A549 (cell line): ENCODE data around the gene KCND3. TPM values are rescaled to one million over a fixed set of nuclear protein-coding genes. Genes with fewer than 3 reads are reported as not detected.
"Not testable (repeated sequence)": the region's sequence is repeated elsewhere in the genome, so short reads cannot be mapped to it uniquely, and the experiment has no call there.

Experiments
- ATAC-seq, 2 experiments: fragments of 200-7000 bp in 1 of 2; fragments of >200 bp in 1 of 2; cut with Nextera tagmentation in 1 of 2; cut with Tn5 transposase in 1 of 2; 3 replicates each; pipeline versions ENCODE4 v1.8.0 to v1.9.1; 2018 to 2020; ENCODE audit warnings: mild to moderate bottlenecking in 1 of 2, moderate library complexity in 1 of 2
- CTCF ChIA-PET: fragments of 300-600 bp; sonication (Branson Sonifier 250); formaldehyde crosslinking; extraction: SDS; loops from one replicate; lab custom pipeline; 2021; ENCODE audit warnings: antibody characterized with exemption, inconsistent platforms; lab: Yijun Ruan, JAX
- POLR2A ChIA-PET: fragments of 350-600 bp; formaldehyde crosslinking; extraction: SDS; loops from one replicate; lab custom pipeline; 2021; ENCODE audit warnings: antibody characterized with exemption, inconsistent platforms; lab: Yijun Ruan, JAX
- DNase-seq, 2 experiments: peaks; one replicate each; pipeline versions ENCODE4 v3.0.0 to v3.0.0-alpha.2; 2011 to 2016; ENCODE audit warnings: low read depth in 1 of 2, low spot score in 1 of 2
- FAIRE-seq: peaks from 2 replicates; lab custom pipeline; 2011; peaks lifted over from hg19 to GRCh38; lab: Jason Lieb, UNC
- H3K27ac ChIP-seq, 2 experiments: fragments of >200 bp; sonication (Bioruptor Twin); formaldehyde crosslinking; 3 replicates each; pipeline ENCODE4 v1.5.1; 2016 to 2017
- H3K4me1 ChIP-seq: fragments of >200 bp; sonication (Bioruptor Twin); formaldehyde crosslinking; 3 replicates; pipeline ENCODE4 v1.6.1; 2016
- H3K4me2 ChIP-seq: fragments of >200 bp; sonication (Bioruptor Twin); formaldehyde crosslinking; 3 replicates; pipeline ENCODE4 v1.6.1; 2016
- H3K4me3 ChIP-seq: fragments of >200 bp; sonication (Bioruptor Twin); formaldehyde crosslinking; 3 replicates; pipeline ENCODE4 v1.5.1; 2016
- H3K9me3 ChIP-seq: fragments of >200 bp; sonication (Bioruptor Twin); formaldehyde crosslinking; 3 replicates; pipeline ENCODE4 v1.6.1; 2016
- BHLHE40 ChIP-seq: IDR thresholded peaks from 2 replicates; pipeline ENCODE4 v1.6.1; 2012; ENCODE audit warnings: low read depth, low read length, inconsistent platforms
- CBX2 ChIP-seq: fragments of 200-600 bp; sonication (generic); IDR thresholded peaks from 2 replicates; pipeline ENCODE4 v1.6.1; 2016; ENCODE audit warnings: low read depth, mild to moderate bottlenecking, borderline replicate concordance
- CEBPB ChIP-seq, 2 experiments: fragments of >200 bp in 1 of 2; sonication (Bioruptor Twin) in 1 of 2; formaldehyde crosslinking in 1 of 2; IDR thresholded peaks; 2 replicates each; pipeline ENCODE4 v1.6.1; 2012 to 2016
- CTCF ChIP-seq: fragments of >200 bp; sonication (Bioruptor Twin); formaldehyde crosslinking; IDR thresholded peaks from 3 replicates; pipeline ENCODE4 v1.5.1; 2016
- E2F6 ChIP-seq: IDR thresholded peaks from 2 replicates; pipeline ENCODE4 v1.6.1; 2012; ENCODE audit warnings: low read depth, borderline replicate concordance
- ELK1 ChIP-seq: fragments of 150-350 bp; IDR thresholded peaks from 2 replicates; pipeline ENCODE4 v1.6.1; 2014; ENCODE audit warnings: low read depth, mild to moderate bottlenecking, low read length
- EP300 ChIP-seq, 2 experiments: fragments of >200 bp; sonication (Bioruptor Twin); formaldehyde crosslinking; IDR thresholded peaks; 2 replicates in 1 of 2; 3 replicates in 1 of 2; pipeline ENCODE4 v1.6.1; 2016 to 2017
- FOSB ChIP-seq: fragments of 250-450 bp; sonication (Bioruptor Pico); IDR thresholded peaks from 2 replicates; pipeline ENCODE4 v1.5.0; 2020; ENCODE audit warnings: mild to moderate bottlenecking, moderate library complexity
- FOSL2 ChIP-seq, 2 experiments: fragments of 450-650 bp in 1 of 2; fragments of >200 bp in 1 of 2; sonication (Bioruptor Twin) in 1 of 2; formaldehyde crosslinking; IDR thresholded peaks; 2 replicates each; pipeline versions ENCODE4 v1.5.0 to v1.6.1; 2016 to 2020; ENCODE audit warnings: mild to moderate bottlenecking in 1 of 2, moderate library complexity in 1 of 2
- HES2 ChIP-seq: fragments of >200 bp; sonication (Bioruptor Twin); formaldehyde crosslinking; IDR thresholded peaks from 2 replicates; pipeline ENCODE4 v1.6.1; 2016
- HOXB5 ChIP-seq: fragments of 250-450 bp; sonication (Bioruptor Pico); IDR thresholded peaks from 2 replicates; pipeline ENCODE4 v1.5.0; 2020; ENCODE audit warnings: mild to moderate bottlenecking, moderate library complexity
- JUNB ChIP-seq: fragments of >200 bp; sonication (Bioruptor Twin); formaldehyde crosslinking; IDR thresholded peaks from 2 replicates; pipeline ENCODE4 v1.6.1; 2016
- MAFK ChIP-seq: fragments of 450-650 bp; IDR thresholded peaks from 2 replicates; pipeline ENCODE4 v1.6.1; 2014; ENCODE audit not compliant: partially characterized antibody
- MYC ChIP-seq: IDR thresholded peaks from 2 replicates; pipeline ENCODE4 v1.6.1; 2012; ENCODE audit warnings: mild to moderate bottlenecking, inconsistent platforms, low read length, improper control_type of control experiment, borderline replicate concordance
- NPAS2 ChIP-seq: fragments of 250-450 bp; sonication (Bioruptor Pico); IDR thresholded peaks from 2 replicates; pipeline ENCODE4 v1.8.0; 2022; ENCODE audit warnings: mild to moderate bottlenecking, moderate library complexity, borderline replicate concordance
- PBX3 ChIP-seq: IDR thresholded peaks from 2 replicates; pipeline ENCODE4 v1.6.1; 2012
- RAD21 ChIP-seq, 2 experiments: fragments of >200 bp in 1 of 2; sonication (Bioruptor Twin) in 1 of 2; formaldehyde crosslinking in 1 of 2; IDR thresholded peaks in 1 of 2; conservative IDR thresholded peaks in 1 of 2; 2 replicates in 1 of 2; 3 replicates in 1 of 2; pipeline ENCODE4 v1.6.1; 2012 to 2018; ENCODE audit warnings: inconsistent platforms in 1 of 2
- RARB ChIP-seq: fragments of 250-450 bp; sonication (Bioruptor Pico); IDR thresholded peaks from 2 replicates; pipeline ENCODE4 v1.8.0; 2021; ENCODE audit warnings: mild to moderate bottlenecking, moderate library complexity
- RCOR1 ChIP-seq: fragments of 150-350 bp; IDR thresholded peaks from 2 replicates; pipeline ENCODE4 v1.6.1; 2014; ENCODE audit warnings: antibody characterized with exemption, low read length, low read depth
- ZC3H11A ChIP-seq: fragments of 450-650 bp; IDR thresholded peaks from 2 replicates; pipeline ENCODE4 v1.6.1; 2014; ENCODE audit warnings: antibody characterized with exemption, mild to moderate bottlenecking
- WGBS: methylation state at CpG from one replicate; pipeline ENCODE4 v1.1.6; 2017; ENCODE audit errors: missing lambda C conversion rate; 5-methylcytosine and 5-hydroxymethylcytosine counted together
- polyA plus RNA-seq, 4 experiments: library from polyadenylated mRNA; depleted of rRNA in 3 of 4; stranded (reverse); fragments of >200 nt; fragmentation: RNase III in 1 of 4; extraction: RNeasy Plus Mini Kit Qiagen cat#74134 plus additional on column Dnase treatment in 1 of 4; gene quantifications; 2 replicates in 3 of 4; 3 replicates in 1 of 4; pipeline ENCODE4 v1.2.3, GENCODE V29; 2011 to 2017

Gene KCND3
- polyA plus RNA-seq, 2 of the 4 experiments (the other 2 are of a cell fraction), result not detected

- TF ChIP-seq HES2 (no peak), ZC3H11A (no peak), E2F6 (no peak)
These were observed 186.5 kb downstream of the KCND3 start (continued) for GRCh38 chr1:111802984-111803383.

GRCh38 chr1:111802110-111802509, 187.4 kb downstream of the KCND3 start:
- Histone ChIP-seq H3K4me1 (no peaks in the 10 kb centered on the region), H3K27ac (no peak overlapping the region), H3K4me2 (no peak overlapping the region), H3K4me3 (no peak overlapping the region), H3K9me3 (no peaks in the 10 kb centered on the region)
- WGBS, result 49% methylated on average over 6 of the region's 6 CpGs
- FAIRE-seq, result no peak
- ChIA-PET CTCF (interaction anchor here (1.0 kb wide), 1 partner anchor 535 kb away, joined by 3 read pairs; no protein-coding TSS in a partner anchor), POLR2A (no interaction called here)
- TF ChIP-seq RARB (CRISPR knock-in tag) (no peak), E2F6 (no peak), JUNB (no peak), EP300 (IDR thresholded peaks at IDR 0.05) (no peak), BHLHE40 (no peak), CEBPB (IDR thresholded peaks at IDR 0.05) (no peak), CTCF (no peak), HES2 (no peak), HOXB5 (no peak), NPAS2 (CRISPR knock-in tag) (no peak), MYC (no peak), CBX2 (no peak)
- no peak for ATAC-seq
- no peak for DNase-seq

GRCh38 chr1:111801071-111801850, 188.2 kb downstream of the KCND3 start:
- no peak for FAIRE-seq
- POLR2A ChIA-PET, result no interaction called here
- no peak for TF ChIP-seq ELK1
- TF ChIP-seq FOSB, result no peak
- 0 out of 5 replicates have a peak, but pooled peaks of 1 of the 2 experiments have one; percentile 7 for TF ChIP-seq RAD21 (conservative IDR thresholded peaks at IDR 0.05 in 1 of 2, IDR thresholded peaks at IDR 0.05 in 1 of 2)
- no peak for TF ChIP-seq MAFK
- no peak for TF ChIP-seq PBX3
- TF ChIP-seq RCOR1, result no peak
- no peak for TF ChIP-seq FOSL2 (IDR thresholded peaks at IDR 0.05)
- no peak for TF ChIP-seq FOSL2 (CRISPR knock-in tag; IDR thresholded peaks at IDR 0.05)
- CTCF ChIA-PET, result interaction anchor here (1.0 kb wide), 1 partner anchor 535 kb away, joined by 3 read pairs; no protein-coding TSS in a partner anchor
- H3K4me2 ChIP-seq, result no peak overlapping the region
- no peaks in the 10 kb centered on the region for H3K9me3 ChIP-seq
- 39% methylated on average over 13 of the region's 13 CpGs for WGBS
- H3K4me1 ChIP-seq, result no peaks in the 10 kb centered on the region
- H3K4me3 ChIP-seq, result no peak overlapping the region
- H3K27ac ChIP-seq, result no peak overlapping the region
- no peak for DNase-seq
- ATAC-seq, result peak in 1 of 2 experiments; percentile 54; a peak in 3 of 6 replicates

GRCh38 chr1:111799722-111800121, 189.7 kb downstream of the KCND3 start:
- H3K4me3 ChIP-seq, CTCF ChIA-PET, DNase-seq, ATAC-seq, POLR2A ChIA-PET, H3K4me2 ChIP-seq, H3K4me1 ChIP-seq, FAIRE-seq, H3K9me3 ChIP-seq, H3K27ac ChIP-seq: not testable (repeated sequence)
- WGBS, result 53% methylated on average over 8 of the region's 14 CpGs
